IPS DF 4.7 (cell line): ENCODE results near the gene ALOXE3.

ENCODE experiments used
- DNase-seq: peaks from one replicate; pipeline ENCODE4 v3.0.0-alpha.2; 2013; ENCODE audit warnings: low spot score; ENCODE audit errors: extremely low read depth

Gene ALOXE3

GRCh38 chr17:8117980-8118768 is at the start of gene ALOXE3:
Gene ALOXE3 (minus strand): TSS chr17:8118514. CDS start chr17:8117990, 524 bp downstream.
- DNase-seq = no peak

DNA sequence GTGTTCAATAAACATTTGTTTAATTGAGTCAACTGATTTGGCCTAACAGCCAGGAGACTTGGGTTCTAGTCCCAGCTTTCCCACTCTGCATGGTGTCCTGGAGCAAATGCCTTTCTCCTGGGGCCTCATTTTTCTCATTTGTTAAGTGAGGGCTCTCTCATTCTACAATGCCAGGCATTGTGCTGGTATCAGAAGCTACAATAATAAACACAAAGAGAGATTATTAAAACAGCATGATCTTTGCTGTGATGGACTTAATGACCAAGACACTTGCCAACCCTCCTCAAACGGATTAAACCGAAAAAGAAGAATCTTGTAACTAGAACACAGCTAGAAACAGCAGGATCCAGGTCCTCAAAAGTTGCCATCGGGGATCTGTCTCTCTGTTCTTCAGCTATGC is 49.2 kb upstream of the ALOXE3 start:
- no peak for DNase-seq

DNA sequence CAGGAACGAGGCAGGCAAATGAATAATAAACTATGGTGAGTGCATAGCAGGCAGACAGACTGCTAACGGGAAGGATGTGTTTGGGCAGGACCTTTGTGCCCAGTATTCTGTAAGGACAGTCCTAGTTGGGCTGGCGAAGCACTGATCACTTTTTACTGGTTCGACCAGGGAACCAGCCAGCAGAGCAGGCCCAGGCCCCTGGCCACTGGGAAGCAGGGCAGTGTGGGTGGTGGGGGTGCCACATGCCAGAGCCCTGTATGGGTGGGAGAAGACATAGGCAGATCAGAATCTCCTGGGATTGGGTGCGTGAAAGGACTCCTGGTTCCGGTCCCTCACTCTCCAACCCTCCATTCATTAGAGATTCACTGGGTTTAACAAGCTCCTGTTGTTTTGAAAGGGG is 48.4 kb upstream of the ALOXE3 start:
- no peak for DNase-seq

DNA sequence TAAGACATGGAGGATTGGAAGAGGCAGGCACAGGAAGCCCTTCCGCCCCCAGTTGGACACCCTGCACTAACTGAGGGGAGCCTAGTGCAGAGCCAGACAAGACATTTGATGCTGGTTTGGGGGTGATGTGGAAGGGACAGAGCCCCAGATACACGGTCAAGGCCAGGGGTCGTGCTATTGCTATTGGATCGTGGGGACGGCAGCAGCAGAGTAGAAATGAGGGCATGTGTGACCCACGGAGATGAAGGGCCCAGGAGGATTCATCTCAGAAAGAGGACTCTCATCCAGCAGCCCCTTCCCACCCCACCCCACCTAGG is 46.5 kb upstream of the ALOXE3 start:
- DNase-seq = no peak

DNA sequence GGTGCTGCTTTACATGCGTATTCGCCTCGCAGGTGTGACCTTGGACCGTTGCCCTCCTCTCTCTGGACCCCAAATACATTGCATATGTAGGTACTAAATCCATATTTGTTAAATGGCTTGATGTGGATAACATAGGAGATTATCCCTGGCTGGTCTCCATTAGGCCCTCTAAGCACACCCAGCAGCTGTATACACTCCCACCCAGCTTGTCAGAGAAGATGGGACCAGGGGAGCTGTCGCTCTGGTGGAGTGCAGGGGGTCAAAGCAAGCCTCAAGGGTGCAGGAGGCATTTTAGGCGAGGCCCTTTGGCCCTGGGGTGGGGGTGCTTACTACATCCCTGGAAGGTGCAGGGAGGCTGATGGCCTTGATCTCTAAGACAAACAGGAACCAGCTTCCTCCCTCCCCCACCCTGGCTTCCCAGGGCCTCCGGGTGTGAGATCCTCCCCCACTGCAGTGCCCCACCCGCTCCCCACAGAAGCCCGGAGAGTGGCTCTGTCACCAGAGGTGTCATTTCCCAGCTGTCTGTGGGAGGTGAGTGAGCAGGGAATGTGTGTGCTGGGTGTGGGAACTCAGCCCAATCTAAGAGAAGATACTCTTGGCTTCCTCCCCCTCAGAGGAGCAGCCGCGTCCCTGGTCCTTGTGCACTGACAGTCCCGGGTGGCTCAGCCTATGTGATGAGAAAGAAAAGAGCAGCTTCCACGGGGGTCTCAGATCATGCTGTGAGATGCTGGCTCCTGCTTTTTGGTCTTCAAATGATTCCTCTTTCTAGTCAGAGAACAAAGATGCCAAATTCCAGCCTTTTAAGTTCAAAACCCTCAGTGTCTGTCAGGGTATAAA is 45.9 kb upstream of the ALOXE3 start:
- DNase-seq = no peak

DNA sequence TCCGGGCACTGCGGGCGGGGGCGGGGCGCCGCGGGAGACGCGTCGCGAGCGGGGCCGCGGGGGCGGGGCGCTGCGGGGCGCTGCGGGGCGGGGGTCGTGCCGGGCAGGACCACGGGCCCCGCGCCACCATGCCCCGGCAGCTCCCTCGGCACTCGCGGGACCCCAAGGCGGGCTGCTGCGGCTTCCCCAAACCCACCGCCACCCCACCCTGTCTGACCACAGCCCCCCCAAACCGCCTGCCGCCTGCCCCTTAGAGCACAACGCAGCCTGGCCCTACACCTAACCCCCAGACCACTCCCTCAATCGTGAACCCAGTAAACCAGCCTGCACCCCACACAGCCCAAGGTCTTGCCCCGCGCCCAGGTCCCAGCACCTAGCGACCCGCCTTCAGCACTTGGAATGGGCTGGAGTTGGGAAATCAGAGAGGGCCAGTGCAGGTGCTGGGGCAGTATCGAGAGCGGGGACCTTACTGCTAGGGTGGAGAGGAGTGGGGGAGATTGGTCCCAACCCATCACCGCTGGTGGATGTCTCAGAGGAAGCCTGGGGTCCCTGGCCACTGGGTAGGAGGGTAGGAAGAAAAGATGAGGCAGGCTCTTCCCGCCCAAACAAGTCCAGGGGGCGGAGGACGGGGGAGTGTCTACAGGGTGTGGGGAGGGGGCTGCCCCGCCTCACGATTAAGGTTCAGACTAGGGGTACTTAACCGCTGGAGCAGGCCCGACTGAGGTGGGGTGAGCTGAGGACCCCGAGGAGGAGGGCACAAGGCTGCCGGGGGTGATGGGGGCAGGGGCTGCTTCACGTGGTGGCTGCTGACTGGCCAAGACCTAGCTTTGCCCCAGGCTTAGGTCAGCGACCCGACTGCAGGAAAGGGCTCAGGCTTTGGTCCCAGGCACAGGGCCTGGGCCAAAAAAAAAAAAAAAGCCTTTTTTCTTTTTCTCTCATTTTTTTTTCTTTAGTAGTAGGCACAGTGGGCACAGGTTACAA is 45.0 kb upstream of the ALOXE3 start:
- no peak for DNase-seq

- DNase-seq = no peak
Measured at GRCh38 chr17:8162233-8162996, 44.1 kb upstream of the ALOXE3 start, which contains the start of gene VAMP2. Gene VAMP2 (minus strand): TSS chr17:8162948. CDS start chr17:8162879, 69 bp downstream.

GRCh38 chr17:8161289-8162232 is 43.2 kb upstream of the ALOXE3 start:
- DNase-seq = no peak

DNA sequence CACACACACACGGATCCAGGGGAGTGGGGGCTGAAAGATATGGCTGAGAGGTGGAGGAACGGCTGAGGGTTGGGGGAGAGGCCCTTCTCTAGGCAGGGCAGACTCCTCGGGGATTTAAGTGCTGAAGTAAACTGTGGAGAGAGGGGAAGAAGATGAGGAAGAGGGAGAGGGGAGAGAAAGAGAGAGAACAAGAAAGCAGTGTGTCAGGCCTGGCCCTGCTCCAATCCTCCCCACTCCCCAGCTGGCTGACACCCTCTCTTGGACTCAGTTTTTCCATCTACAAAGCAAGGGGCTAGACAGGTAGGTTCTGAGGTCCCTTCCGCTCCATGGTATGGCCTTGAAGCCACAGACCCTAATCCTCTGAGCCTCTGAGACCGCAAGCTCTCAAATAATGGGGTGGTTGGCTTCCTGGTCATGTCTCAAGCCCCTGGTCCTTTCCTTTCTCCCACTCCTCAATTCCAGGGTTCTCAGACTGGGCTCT is 42.5 kb upstream of the ALOXE3 start:
- DNase-seq = no peak

DNA sequence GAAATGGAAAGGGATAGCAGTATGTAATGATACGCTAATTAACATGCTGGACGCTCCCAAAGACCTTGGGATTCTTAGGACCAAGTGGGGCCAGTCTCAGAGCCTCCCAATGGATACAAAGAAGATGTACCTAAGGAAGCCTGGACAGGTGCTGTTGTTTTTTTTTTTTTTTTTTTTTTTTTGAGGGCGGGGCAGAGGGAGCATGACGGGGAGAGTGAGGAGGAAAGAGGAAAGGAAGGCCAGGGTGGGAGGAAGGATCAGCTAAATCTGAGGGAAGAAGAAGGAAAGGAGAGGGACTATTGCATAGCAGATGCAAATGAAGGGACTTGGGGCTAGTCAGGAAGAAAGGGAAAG is 41.9 kb upstream of the ALOXE3 start:
- DNase-seq = no peak

- DNase-seq = no peak
Measured at GRCh38 chr17:8159459-8160223, 41.3 kb upstream of the ALOXE3 start.

GRCh38 chr17:8159032-8159400 is 40.7 kb upstream of the ALOXE3 start:
- no peak for DNase-seq

GRCh38 chr17:8158267-8159031 is 40.1 kb upstream of the ALOXE3 start:
- DNase-seq = no peak

DNA sequence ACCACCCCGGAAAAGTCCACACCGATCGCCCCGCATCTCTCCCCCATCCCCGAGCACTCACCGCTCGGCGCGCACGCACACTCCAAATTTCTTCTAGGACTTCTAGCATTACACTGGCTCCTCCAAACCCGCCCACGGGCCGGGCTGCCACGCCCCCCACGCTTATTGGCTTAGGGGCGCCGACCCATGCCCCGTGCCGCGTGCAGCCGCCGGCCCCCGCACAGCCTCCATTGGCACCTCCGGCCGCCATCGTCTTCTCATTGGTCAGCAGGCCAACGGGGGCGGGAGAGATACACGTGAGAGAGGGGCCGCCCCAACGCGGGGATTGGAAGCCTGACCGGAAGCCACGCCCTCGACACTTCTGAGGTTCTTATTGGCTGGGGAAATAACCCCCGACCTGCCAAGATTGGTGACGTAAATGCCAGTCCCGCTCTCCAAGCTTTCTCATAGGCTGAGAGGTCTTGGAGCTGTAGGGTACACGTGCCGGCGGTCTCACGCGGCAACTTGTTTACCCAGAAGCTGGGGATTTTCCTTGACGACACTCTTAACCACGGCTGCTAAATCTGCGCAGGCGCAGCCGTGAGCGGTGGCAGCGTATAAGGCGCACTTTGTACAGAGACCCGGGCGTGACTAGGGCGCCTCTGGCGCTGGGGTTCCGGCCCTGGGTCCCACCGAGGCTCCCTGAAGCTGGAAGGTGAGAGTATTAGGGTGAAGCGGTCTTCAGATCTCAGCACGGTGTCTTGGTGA is 38.1 kb upstream of the ALOXE3 start:
- DNase-seq = no peak

DNA sequence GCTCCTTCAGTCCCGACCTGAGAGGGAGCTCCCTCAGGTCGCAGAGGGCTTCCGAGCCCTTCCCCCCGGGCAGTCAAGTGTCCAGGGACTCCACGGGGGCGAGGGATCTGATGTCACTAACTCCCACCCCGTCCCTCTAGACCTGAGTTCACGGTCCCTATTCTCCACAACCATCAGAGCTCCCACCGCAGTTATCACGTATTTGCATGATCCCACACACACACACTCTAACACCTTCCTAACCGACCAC is 37.6 kb upstream of the ALOXE3 start:
- no peak for DNase-seq

DNA sequence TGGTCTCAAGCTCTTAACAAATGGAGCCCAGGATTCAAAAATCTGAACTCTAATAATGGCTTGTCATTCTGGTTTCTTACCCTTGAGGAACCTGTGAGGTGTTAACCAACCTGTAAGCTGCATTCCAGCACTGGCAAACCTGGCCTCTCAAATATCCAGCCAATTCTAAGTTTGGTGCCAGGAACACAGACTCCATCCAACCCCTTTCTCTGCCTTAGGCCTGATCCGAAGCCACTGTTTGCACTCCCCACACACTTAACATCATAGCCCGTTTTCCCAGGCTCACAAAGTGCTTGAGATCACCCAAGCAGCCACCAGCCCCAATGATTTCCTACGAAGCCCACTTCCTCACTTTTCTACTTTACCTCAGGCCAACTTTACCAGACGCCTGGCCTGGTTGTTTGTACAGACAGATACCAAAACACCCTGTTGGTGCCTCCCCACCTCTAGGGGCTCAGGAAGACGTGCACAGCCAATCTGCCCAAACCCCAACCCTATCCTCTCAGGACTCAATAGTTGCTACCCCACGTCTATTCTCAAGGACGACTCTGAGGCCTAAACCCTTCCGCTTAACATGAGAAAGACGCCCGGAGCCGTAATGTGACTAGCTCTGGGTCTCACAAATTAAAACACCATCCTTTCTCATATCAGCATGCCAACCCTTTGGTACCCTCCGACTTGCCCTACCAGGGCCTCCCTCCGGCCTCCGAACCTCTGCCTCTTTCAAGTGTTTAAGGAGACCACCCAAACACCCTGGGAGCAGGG is 37.1 kb upstream of the ALOXE3 start:
- DNase-seq = no peak

GRCh38 chr17:8154608-8155155 is 36.4 kb upstream of the ALOXE3 start:
- no peak for DNase-seq
